ENCODE data around the gene ILK.

The ILK gene

DNA sequence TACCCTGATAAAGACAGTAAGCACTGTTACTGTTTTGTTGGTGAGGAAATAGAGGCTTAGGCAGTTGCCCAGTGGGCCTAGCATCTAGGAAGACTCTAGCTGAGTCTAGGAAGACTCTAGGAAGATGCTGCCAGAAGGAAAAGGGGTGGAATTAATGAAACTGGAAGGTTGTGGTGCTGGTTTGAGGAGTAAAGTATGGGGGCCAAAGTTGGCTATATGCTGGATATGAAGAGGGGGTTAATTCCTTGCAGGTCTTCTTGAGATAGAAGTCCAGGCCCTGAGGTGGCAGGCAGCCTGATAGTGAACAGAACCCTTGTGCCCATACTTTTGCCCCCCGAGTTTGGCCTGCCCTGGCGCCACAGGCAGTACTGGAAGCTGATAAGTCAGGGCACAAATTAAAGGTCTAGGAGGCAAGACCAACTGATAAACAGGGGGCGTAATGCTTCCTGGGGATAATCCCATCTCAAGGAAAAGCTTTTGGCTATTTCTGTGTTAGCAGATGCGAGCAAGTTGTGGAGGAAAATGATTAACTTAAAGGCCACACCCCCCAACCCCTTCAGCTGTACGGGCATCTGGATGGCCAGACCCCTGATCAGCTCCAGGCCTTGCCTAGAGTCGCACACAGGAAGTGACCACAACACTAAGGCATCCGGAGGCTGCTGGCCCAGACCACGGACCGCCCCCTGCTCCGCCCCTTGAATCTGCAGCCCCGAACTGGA, 3.1 kb downstream of the ILK start:
- DNase-seq (ENCODE audit: low read depth in 3 of 3): no peak

DNA sequence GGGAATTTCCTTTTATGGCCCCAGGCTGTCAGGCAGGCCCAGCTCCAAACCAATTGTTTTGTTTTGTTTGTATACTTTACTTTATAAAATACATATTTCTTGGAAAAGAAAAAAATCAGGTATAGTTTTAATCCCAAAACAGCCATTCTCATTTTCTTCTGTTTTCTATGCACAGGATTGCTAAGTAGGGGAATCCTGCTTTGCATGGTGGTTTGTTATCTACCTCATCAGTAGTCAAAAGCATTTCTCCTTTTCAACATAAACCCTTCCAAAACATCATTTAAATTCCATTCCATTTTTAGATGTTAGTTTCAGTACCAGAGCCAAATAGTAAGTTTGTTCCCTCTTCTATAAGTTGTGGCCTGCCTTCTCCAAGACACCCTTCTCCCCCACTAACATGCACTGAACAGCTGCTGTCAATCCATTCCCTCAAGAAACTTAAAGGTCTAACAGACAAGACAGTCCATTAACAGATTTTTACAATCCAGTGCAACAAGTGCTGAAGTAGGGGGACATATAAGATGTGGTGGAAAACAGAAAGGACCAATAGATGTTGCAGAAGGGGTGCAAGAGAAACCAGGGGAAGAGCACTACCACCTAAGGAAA, 3.7 kb downstream of the ILK start:
- DNase-seq (ENCODE audit: low read depth in 3 of 3): no peak

DNA sequence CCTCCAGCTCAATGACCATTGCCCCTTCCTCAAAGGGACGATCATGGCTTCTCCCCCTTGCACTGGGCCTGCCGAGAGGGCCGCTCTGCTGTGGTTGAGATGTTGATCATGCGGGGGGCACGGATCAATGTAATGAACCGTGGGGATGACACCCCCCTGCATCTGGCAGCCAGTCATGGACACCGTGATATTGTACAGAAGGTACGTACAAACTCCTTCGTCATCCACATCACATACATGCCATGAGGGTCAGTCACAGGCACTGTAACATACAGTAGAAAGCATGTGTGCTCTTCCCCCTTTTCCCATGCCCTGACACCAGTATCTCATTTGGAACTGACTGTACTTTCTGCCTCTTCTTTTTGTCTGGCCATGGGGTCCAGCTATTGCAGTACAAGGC, 4.4 kb downstream of the ILK start:
- DNase-seq (ENCODE audit: low read depth in 3 of 3): no peak

DNA sequence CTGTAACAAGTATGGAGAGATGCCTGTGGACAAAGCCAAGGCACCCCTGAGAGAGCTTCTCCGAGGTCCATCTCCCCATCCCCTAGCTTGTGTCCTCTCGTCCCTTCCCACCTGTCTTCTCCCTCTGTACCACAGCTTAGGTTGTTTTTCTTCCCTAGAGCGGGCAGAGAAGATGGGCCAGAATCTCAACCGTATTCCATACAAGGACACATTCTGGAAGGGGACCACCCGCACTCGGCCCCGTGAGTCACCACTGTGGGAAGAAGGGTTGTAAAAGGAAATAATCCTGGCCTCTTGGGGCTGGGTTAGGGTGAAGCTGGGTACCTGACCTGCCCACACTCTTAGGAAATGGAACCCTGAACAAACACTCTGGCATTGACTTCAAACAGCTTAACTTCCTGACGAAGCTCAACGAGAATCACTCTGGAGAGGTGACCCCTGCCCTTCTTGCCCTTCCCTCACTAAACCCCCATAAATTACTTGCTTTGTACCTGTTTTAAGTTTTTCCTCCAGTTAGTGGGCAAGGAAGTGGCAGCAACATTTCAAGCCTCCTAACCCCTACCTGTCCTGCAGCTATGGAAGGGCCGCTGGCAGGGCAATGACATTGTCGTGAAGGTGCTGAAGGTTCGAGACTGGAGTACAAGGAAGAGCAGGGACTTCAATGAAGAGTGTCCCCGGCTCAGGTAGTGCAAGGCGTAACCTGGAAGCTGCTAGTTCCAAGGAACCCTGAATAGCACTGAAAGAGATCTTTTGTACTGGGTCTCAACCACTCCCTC, 5.3 kb downstream of the ILK start:
- no peak for DNase-seq (ENCODE audit: low read depth in 3 of 3)

DNA sequence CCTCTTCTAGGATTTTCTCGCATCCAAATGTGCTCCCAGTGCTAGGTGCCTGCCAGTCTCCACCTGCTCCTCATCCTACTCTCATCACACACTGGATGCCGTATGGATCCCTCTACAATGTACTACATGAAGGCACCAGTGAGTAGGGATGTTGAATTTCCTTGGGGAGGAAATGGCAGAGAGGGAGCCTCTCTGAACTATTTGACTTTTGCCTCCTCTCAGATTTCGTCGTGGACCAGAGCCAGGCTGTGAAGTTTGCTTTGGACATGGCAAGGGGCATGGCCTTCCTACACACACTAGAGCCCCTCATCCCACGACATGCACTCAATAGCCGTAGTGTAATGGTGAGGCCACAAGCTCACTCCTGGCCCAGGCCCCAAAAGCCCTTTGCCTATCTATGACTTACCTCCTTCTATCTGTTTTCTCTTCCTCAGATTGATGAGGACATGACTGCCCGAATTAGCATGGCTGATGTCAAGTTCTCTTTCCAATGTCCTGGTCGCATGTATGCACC, 6.0 kb downstream of the ILK start:
- DNase-seq (ENCODE audit: low read depth in 3 of 3): no peak

DNA sequence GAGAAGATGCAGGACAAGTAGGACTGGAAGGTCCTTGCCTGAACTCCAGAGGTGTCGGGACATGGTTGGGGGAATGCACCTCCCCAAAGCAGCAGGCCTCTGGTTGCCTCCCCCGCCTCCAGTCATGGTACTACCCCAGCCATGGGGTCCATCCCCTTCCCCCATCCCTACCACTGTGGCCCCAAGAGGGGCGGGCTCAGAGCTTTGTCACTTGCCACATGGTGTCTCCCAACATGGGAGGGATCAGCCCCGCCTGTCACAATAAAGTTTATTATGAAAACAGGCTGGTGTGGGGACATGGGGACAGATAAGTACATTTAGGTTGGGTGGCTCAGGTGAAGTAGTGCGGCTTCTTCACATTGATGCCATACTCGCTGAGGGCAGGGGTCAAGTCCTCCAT, 7.0 kb downstream of the ILK start:
- DNase-seq (ENCODE audit: low read depth in 3 of 3): no peak

DNA sequence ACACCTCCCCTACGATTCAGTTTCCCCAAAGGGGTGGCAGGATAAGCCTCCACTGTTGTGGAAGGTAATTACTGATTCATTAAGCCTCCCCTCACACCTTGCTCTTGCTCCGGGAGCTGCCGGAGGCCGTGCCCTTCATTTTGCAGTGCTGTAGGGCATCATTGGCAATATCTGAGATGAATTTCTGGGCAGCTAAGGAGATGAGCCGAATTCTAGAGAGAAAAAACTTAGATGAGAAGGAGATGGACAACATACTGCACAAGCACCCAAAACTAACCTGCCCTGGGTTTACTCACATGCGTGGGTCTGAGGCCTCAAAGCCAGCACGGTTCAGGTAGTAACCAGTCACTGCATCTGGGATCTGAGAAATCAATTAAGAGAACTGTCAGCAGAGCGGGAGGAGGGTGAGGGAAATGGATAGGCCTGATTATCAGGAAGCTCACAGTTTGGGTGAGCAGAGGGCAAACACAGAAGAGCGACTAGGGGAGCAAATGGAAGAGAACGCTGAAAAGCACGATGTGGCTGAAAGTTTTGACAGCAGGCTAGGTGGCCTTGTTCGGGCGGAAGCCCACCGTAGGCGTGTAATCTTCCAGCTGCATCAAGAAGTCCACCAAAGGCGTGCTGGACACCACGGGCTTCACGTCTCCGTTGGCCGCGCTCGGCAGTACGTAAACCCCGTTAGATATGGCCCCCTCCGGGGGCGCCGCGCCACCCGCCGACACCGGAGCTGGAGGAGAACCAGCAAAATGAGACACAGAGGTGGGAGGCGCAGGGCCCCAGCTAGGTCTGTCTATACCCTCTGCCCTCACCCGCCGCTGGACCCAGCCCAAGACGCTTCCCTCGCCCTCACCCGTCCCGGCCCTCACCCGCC, 7.8 kb downstream of the ILK start:
- DNase-seq (ENCODE audit: low read depth in 3 of 3): no peak

DNA sequence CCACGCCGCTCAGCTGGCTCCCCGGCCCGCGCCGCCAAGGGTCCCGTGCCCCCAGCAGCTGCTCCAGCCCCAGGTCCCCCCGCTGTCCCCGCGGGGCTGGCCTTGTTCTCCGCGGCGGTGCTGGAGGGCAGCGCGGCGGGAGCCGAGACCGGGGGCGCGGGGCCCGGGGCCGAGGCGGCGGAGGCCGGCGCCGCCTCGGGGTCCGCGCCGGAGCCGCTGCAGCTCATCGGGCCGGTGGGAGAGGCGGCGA, 8.3 kb downstream of the ILK start:
- no peak for DNase-seq (ENCODE audit: low read depth in 3 of 3)

DNA sequence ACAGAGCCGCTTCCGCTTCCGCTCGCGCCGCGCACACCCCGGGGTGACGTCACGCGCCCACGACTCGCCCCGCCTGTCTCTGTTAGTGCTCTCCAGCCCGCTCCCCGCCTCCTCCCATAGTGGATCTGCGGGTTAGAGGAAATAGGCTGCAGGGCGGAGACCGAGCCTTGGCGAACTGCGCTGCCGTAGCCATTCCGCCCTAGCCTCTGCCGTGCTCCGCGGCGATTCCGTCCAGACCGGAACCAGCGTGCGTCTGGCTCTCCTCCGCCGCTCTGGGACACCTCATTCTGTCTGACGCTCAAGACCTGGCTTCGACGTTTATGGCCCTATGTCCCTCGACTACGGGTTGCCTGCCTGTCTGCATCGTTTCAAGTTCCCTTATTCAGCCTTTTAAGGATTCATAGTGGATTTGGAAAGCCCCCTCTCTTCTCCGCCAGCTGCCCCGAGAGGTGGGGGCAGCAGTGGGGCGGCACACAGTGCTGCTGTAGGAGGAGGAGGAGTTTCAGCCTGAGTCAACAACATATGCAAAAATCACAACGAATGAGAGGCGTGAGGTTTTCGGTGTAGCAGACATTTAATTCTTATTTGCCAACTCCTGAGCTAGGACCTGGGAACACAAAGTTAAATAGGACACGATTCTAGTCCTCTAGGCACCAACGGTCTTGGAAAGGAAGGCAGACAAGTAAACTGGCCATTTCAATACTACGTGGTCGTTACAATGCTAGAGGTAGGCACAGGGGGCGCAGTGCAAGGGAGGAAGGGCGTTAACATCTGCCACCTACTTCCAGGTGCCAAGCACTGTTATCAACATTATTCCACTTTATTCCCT, 8.9 kb downstream of the ILK start, which contains the start of gene TAF10:
TAF10 (minus strand) TSS at position 4 of the 829 bp plus-strand sequence. CDS start 27 bp downstream, outside the sequence.
- DNase-seq (ENCODE audit: low read depth in 3 of 3): peak; percentile 90 to 91 (median 91)

DNA sequence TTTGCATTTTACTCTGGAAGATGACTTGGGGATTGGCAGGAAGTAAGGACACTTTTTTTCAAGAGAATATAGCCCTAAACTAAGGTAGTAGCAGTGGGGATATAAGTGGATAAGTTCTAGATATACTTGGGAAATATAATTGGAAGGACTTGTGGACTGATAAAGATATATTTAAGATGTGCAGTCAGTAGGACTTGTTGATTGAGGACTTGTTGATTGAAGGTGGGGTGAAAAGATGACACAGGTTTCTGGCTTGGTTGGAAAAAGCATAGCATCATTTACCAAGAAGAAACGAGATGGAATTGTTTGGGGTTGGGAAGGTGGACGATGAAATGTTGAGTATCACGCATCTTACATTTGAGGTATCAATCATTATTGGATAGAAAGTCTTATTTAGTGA, 9.9 kb downstream of the ILK start:
- DNase-seq (ENCODE audit: low read depth in 3 of 3): no peak

DNA sequence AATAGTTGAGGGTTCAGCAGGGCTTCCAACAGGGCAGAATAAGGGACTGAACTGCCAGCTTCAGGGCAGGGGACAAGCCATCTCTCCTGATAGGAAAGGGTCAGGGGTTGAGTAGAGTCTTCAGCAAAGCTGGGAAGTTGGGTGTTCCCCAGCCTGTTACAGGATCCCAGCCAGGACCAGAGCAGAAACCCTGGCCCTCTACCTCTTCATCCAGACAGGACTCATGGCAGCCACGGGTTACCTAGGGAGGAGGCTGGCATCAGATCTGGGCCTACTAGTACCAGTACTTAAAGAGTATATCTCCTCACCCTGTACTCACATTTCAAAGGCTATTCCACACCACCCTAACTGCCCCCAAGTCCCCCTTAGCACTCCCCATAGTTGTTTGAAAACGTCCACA, 10.9 kb downstream of the ILK start:
- DNase-seq (ENCODE audit: low read depth in 3 of 3): no peak

DNA sequence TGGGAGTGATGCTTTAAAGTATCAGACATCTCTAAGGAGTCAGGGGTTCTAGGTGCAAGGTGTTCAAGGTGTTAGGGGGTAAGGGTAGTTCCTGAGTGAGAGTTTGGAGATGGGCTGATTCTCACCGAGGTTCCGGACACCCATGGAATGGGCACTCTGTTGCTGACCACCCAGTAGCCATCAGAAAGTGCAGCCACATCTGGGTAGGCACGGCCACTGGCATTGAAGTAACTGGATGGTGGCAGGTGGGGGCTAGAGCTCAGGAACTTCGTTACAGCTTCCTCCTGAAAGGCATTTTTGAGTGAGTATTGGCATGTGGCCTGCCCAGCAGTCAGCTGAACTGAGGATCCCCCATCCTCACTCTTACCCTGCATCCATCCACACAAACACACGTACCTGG, 11.5 kb downstream of the ILK start:
- DNase-seq (ENCODE audit: low read depth in 3 of 3): no peak

DNA sequence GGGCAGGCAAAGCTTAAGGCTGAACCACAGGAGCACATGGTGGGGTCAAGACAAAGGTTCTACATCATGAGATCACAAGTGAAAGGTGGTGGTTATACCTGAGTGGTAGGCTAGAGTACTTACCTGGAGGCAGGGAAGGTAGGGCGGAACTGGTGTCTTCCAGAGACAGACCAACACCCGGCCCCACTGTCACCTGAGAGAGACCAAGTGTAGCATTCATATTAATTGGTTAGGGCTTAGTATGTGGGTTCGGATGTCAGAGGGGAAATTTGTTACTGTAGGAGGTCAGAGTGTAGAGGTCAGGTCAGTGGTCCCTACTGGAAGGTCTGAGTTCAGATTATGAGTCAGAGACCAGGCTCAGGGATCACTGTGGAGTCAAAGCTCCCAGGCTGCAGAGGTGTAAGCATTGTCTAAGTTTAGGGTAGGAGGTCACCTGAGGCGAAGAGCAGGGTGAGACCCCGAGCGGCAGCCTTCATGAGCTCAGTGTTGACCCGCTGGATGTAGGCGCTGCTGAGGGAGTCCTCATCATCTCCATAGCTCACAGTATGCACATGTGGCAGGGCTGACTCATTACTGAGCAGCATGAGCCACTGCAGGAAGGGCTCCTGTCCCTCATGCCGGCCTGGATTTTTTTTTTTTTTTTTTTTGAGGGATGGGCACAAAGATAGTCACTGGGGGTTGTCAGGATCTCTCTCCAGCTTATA, 12.5 kb downstream of the ILK start:
- no peak for DNase-seq (ENCODE audit: low read depth in 3 of 3)

DNA sequence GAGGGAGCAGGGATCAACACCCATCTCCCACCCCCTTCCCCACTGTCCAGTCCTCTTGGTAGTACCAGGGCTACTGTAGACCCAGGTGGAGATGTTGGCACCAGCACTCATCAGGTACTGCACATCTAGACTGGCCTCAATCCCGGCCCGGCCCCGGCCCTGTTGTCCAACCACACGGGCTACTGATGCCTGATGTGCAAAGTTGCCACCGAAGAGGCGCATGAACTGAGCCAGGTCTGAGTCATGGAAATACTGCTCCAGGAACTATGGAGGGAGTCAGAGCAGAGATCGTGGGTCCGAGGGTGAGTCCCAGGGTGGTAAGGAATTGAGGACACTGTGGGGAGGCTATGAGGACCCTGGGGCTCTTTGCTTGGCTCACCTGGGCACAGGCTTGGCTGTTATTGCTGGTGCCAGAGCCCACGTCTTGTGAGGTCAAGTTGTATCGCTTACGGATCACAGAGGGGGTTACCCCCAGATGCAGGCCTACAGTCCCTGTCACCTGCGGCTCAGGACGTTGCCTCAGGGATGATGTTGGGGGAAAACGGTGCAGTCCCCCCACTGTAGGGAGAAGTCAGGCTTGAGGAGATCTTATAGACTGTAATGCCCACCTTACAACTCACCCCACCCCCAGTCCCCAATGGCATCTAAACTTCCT, 13.1 kb downstream of the ILK start:
- DNase-seq (ENCODE audit: low read depth in 3 of 3): no peak

DNA sequence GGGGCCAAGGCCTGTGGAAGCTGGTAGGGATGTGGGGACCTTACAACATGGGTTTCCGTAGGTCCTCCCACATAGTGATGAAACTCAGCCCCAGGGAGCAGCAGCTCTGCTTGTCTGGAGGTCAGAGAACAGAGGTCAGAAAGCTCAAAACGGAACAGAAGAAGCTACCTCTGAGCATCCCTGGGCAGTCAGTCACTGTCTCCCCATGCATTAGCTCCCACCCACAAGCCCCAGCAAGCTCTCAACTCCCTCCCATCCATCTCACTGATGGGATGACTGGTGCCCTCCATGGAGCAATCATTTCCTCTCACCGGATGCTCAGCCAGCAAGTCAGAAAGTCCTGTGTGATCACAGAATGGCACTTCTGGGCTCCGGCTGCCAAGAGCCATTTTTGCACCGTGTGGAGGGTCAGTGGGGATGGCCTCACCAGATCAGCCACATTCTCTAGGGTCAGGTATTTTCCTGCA, 13.8 kb downstream of the ILK start:
- DNase-seq (ENCODE audit: low read depth in 3 of 3): no peak

DNA sequence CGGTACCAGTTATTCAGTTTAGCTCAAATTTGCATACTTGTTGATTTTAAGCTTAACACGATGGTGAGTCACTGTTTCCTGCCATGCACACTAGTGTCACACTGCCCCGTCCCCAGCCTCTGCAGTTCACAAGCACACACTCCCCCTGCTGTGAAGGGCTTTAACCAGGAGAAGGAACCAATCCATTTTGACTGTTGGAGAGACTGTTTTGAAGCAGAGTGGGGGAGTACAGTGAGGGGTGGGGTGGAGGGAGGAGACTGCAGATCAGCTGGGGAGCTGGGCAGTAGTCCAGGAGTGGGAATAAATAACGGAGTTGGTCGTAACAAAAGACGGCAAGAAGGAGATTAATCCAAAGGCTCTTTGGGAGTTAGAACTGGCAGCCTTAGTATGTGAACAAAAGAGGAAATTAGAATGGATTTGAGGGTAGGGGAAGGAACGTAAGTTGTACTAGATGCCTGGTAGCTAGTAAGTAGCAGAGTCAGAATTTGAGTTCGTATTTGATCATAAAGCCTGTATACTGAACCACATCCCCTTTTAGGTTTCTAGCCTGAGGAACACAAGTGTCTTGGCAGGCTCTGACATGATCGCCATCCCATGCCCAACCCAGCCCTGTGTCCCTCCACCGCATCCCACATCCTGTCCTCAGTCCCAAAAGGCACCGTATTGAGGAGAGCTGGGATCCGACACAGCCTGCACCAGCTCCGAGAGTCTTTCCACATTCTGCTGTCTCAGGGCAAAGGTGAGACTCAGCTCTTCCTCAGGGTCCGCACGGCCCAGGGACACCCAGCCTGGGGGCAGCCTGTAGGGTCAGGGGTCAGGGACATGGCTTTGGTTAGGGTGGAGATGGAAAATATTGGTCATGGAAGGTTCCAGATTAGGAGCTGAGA, 14.8 kb downstream of the ILK start:
- peak in 2 of 3 experiments; percentile 50 to 60 for DNase-seq (ENCODE audit: low read depth in 3 of 3)

DNA sequence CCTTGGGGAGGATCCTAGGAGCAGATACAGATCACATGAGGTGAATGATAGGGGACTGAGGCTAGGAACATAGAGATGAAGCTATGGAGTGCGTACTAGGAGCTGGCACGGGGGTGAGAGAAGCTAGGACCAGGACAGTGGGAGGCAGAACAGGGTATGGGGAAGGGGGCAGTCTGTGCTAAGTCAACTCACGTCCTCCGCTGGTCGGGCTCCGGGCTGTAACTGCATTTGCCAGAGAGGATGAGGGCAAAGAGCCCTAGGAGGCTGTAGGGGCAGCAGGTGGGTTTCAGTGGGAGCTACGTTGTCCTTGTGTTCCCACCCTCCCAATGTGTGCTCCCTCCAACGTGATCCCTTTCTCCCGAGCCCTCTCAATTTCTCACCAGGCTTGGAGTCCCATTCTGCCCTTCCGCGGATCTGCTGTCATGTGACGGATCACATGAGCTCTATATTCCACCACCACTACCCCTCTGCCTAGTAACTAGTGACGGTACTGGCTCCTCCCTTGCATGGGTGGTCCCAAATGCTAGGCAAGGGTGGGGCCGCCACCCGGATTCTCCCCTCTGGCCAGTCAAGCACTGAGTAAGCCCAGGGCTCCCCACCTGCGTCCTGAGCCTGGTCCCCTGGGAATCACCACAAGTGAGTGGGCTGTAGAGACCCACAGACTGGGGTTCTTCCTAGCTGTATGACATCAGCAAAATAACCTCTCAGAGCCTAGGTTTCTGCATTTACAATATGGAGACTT, 15.6 kb downstream of the ILK start, which contains the start of gene TPP1:
TPP1 (minus strand) TSS at position 419 of the 742 bp plus-strand sequence; CDS start at position 397, 22 bp downstream.
- DNase-seq (ENCODE audit: low read depth in 3 of 3): peak; percentile 68 to 84 (median 80)

DNA sequence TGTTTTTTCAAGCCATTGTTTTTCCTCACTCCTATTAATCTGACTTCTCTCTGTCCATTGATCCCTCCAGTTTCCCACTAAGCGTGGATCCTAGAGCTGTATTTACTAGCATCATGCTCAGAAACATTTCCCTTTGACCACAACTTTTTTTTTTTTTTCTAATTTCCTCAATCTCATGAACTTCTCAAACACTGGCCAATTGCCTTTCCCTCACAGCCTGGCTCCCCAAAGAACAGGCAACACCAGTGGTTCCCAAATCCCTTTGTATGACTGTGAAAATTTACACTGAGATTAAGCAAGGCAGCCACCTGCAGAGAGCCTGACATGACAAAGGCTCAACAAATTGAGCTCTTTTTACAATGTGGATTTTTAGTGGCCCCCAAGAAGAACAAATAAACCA, 17.1 kb downstream of the ILK start:
- no peak for DNase-seq (ENCODE audit: low read depth in 3 of 3)

All from stimulated activated CD4-positive, alpha-beta T cell treated with anti-CD3 and anti-CD28 coated beads, TNF-alpha, amount 100 ng/mL, for 4 hours (primary cell).